DMS79 treated with DMSO at 0.1 percent for 48 hours (cell line): ENCODE results near the gene UPF3A.
"Not testable (repeated sequence)": the region's sequence is repeated elsewhere in the genome, so short reads cannot be mapped to it uniquely, and the experiment has no call there.

Experiments used
- DNase-seq: peaks from one replicate; lab custom pipeline; 2025; lab: John Stamatoyannopoulos, UW

UPF3A gene

DNA sequence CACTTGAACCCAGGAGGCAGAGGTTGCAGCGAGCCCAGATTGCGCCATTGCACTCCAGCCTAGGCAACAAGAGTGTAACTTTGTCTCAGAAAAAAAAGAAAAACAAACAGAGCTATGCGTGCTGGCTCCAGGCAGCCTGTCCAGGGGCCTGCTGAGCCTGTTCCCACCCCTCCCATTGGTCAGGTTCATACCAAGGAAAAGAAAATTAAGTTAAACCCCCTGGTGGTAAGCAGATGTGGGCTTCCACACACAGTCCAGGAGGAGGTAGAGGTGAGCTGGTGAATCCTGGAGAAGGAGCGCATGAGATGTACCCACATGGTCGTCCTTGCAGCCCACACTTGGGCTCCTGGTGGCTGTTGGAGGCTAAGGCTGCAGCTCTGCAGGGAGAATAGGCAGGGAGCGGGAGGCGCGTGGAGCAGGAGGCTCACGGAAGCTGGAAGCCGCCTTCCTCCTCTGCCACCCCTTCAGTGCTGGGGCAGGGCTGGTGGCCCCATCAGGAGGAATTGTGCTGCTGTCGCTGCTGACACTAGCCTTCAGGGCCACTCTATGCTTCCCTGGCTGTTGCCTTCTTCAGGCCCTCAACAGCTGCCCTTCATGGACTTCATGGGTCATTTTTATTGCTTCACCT lies 22.4 kb downstream of the UPF3A start:
- no peak for DNase-seq

DNA sequence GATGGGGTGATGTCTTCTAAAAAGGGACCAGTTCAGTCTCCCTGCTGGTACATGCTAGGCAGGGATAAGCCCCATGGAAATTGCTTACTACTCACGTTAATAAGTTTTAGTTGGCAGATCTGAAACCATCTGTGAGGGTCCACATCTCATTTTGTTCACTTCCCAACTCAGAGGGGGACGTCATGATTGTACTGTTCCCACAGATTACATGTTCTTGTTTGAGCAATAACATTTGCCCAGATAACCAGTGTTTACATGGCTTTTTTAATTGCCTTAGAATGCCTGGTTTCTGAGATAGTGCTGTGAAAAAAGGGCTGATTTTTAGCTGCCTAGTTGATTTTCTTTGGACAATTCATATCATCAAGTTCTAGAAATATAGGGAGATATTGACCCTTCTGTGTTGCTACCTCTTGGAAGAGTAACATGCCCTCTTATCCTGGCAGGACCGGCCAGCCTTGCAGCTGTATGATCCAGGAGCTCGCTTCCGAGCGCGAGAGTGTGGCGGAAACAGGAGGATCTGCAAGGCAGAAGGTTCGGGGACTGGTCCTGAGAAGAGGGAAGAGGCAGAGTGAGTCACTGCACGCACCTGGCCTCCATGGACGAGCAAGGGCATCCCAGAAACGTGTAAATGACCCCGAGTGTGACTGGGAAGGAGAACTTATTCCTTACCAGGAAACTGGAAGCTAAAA lies 23.1 kb downstream of the UPF3A start:
- DNase-seq = no peak

- no peak for DNase-seq
Measured at GRCh38 chr13:114309086-114309485, 27.7 kb downstream of the UPF3A start.

- DNase-seq = peak; percentile 93
Measured at GRCh38 chr13:114309806-114310410, 28.5 kb downstream of the UPF3A start.

DNA sequence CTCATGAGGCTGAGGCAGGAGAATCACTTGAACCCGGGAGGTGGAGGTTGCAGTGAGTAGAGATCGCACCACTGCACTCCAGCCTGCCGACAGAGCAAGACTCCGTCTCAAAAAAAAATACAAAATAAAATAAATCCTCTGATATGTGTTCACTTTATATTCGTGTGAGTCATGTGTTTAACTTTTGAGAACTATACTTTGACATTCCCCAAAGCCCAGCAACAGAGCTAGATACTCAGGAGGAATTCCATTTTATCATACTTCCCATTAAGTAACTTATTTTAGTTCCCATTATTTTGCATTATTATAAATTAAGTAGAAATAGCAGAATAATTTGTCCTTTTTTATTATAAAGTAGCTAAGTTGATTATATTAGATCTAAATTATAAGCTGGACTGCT lies 29.6 kb downstream of the UPF3A start:
- no peak for DNase-seq

GRCh38 chr13:114311387-114311786 lies 30.0 kb downstream of the UPF3A start:
- no peak for DNase-seq

DNA sequence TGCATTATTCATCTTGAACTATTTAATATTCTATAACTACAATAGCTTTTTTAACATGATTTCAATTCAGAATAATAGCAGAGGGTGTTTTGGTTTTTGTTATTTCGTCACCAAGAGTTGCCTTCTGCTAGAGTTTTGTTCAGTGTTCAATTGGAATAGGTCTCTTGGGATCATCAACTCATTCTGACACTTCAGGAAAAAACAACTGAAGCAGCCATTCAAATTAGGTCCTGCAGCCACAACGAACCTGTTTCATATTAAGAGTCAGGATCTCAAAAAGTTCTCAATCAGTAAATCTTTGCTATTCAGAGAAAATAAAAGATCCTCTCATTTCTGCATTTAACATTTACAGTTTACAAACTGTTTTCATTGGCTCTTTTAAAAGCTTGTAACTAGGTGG lies 30.5 kb downstream of the UPF3A start:
- peak; percentile 41 for DNase-seq

DNA sequence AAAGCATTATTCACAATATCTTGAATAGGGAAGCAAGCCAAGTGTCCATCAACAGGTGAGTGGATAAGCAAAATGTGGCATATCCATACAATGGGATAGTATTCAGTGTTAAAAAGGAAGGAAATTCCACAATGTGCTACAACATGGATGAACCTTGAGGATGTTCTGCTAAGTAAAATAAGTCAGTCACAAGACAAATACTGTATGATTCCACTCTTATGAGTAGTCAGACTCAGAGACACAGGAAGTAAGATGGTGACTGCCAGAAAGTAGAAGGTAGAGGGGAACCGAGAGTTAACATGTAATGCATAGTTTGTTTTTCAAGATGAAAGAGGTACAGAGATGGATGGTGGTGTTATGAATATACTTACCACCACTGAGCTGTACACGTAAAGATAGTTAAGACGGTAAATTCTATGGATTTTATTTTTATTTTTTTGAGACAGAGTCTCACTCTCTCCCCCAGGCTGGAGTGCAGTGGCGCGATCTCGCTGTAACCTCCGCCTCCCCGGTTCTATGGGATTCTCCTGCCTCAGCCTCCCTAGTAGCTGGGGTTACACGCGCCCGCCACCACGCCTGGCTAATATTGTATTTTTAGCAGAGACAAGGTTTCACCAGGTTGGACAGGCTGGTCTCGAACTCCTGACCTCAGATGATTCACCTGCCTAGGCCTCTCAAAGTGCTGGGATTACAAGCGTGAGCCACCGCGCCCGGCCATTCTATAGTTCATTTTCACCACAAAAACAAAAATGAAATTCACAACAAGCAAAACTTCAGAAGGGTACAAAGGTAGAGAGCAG lies 31.9 kb downstream of the UPF3A start:
- peak; percentile 24 for DNase-seq

GRCh38 chr13:114314074-114314912 lies 32.9 kb downstream of the UPF3A start, which contains the start of gene CHAMP1:
Gene CHAMP1, plus strand, starts transcription at chr13:114314503. Its CDS starts 9,340 bp downstream, at chr13:114323843.
- peak; percentile 98 for DNase-seq

DNA sequence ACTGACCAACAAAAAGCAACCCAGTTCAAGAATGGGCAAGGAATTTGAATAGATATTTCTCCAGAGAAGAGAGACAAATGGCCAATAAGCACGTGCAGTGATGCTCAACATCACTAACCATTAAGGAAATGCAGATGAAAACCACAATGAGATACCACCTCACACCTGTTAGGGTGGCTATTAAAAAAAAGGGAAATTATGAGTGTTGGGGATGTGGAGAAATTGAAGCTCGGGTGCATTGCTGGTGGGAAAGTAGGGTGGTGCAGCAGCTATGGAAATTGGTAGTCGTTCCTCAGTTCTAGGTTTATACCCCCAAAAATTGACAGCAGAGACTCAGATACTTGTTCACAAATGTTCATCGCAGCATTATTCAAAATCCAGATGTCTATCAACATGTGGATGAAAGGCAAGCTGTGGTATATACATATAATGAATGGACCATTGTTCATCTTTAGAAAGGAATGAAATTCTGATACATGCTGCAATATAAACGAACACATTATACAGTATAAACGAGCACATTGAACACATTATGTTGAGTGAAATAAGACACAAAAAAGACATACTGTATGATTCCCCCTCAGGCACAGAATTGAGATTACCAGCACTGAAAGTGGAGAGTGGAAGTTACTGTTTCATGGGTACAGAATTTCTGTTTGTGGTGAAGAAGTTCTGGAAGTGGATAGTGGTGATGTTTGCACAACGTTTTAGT lies 33.8 kb downstream of the UPF3A start:
- DNase-seq = peak; percentile 62

GRCh38 chr13:114318624-114319023 lies 37.2 kb downstream of the UPF3A start:
- no peak for DNase-seq

- DNase-seq = no peak
Measured at GRCh38 chr13:114319441-114319913, 38.1 kb downstream of the UPF3A start.

DNA sequence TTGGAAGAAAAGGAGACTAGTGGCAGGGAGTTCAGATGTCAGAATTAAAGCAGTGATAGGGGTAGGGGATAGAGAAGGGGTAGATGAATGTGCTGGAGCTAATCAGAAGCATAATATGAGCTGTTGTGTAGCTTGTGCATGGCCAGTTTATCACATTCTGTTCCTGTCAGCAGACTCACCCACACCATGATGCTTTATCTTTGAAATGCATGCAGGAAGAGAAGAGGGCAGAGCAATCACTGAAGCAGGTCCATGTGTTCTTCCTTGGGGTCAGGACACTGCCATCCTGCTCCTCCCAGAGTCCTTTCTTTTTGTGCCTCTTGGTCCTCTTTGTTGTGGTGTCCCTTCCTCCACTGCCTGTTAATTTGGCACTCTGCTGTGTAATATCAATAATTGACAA lies 38.7 kb downstream of the UPF3A start:
- no peak for DNase-seq

GRCh38 chr13:114321256-114321655 lies 39.9 kb downstream of the UPF3A start:
- no peak for DNase-seq

- no peak for DNase-seq
Measured at GRCh38 chr13:114323349-114323748, 41.9 kb downstream of the UPF3A start.

DNA sequence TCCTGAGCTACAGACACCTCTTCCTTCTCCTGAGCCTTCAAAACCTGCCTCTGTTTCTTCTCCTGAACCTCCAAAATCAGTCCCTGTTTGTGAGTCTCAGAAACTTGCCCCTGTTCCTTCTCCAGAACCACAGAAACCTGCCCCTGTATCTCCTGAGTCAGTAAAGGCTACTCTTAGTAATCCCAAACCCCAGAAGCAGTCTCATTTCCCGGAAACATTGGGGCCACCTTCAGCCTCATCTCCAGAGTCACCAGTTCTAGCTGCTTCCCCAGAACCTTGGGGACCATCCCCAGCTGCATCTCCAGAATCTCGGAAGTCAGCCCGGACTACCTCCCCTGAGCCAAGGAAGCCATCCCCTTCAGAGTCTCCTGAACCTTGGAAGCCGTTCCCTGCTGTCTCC lies 42.9 kb downstream of the UPF3A start:
- no peak for DNase-seq

DNA sequence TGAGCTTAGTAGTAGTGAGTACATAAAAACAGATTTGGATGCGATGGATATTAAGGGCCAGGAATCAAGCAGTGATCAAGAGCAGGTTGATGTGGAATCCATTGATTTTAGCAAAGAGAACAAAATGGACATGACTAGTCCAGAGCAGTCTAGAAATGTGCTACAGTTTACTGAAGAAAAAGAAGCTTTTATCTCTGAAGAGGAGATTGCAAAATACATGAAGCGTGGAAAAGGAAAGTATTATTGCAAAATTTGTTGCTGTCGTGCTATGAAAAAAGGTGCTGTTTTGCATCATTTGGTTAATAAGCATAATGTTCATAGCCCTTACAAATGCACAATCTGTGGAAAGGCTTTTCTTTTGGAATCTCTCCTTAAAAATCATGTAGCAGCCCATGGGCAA lies 44.3 kb downstream of the UPF3A start:
- DNase-seq = no peak

DNA sequence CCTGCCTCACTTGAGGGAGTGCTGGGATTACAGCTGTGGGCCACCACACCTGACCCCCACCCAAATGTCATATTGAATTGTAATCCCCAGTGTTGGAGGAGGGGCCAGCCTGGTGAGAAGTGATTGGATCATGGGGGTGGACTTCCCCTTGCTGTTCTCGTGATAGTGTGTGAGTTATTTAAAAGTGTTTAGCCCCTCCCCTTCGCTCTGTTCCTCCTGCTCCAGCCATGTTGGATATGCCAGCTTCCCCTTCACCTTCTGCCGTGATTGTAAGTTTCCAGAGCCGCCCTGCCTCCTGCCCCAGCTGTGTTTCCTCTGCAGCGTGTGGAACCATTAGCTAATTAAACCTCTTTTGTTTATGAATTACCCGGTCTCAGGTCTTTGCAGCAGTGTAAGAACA lies 46.6 kb downstream of the UPF3A start:
- no peak for DNase-seq

DNA sequence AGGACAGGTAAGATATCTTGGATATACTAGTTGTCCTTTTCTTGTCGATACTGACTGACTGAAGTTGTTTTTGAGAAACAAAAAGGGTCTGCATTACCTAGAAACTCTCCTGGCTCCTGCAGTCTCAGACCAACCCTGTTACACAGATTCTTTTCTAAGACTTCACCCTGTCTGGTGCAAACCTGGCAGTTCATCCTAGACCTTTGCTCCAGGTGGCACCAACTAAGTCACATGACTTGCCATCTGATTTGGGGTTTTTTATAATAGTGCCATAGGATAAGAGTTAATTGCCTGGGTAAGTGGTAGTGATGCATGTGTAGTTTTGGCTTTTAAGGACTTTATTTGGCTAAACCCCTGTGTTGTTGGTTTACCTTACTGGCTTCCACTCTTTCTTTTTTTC lies 47.2 kb downstream of the UPF3A start:
- DNase-seq = no peak

- no peak for DNase-seq
Measured at GRCh38 chr13:114330086-114330485, 48.7 kb downstream of the UPF3A start.

GRCh38 chr13:114333881-114334280 lies 52.5 kb downstream of the UPF3A start:
- DNase-seq = not testable (repeated sequence)
